Neural progenitor cell (in vitro differentiated cells): ENCODE results near the gene P2RX4.

Experiments
- EZH2 ChIP-seq: fragments of 200-600 bp; sonication (generic); IDR thresholded peaks from 2 replicates; pipeline ENCODE4 v1.6.1; 2017; ENCODE audit warnings: antibody characterized with exemption, mild to moderate bottlenecking, moderate library complexity
- EZH2phosphoT487 ChIP-seq: fragments of 200-600 bp; sonication (generic); IDR thresholded peaks from 2 replicates; pipeline ENCODE4 v1.6.1; 2017; ENCODE audit warnings: antibody characterized with exemption
- TF ChIP-seq, protein P1 (sequence below): fragments of 200-600 bp; sonication (generic); IDR thresholded peaks from 2 replicates; pipeline ENCODE4 v1.5.1; 2017; ENCODE audit warnings: antibody characterized with exemption, mild to moderate bottlenecking

DNA sequence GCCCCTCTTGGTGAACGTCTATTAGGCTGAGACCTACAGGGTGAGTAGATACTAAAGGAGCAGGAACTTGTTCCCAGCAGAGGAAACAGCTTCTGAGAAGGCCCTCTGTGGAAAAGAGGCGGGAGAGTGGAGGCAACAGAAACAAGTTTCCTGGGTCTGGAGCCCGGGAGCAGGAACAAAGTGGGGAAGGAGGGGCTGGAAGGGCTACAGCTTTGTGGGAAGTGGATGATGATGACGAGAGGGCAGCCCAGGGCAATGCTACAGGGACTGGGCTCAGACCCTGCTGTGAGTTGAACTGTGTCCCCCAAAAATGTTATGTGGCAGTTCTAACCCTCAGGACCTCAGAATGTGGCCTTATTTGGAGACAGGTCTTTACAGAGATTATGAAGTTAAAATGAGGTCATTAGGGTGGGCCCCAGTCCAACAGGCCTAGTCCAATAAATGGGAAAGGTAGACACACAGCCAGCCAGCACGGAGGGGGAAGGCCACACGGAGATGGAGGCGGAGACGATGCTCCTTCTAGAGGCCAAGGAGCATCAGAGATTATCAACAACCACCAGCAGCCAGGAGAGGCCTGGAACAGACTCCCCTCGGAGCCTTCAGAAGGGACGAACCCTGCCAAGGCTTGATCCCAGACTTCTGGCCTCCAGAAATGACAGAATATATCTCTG is 72.3 kb downstream of the P2RX4 start:
- TF ChIP-seq, protein P1, sequence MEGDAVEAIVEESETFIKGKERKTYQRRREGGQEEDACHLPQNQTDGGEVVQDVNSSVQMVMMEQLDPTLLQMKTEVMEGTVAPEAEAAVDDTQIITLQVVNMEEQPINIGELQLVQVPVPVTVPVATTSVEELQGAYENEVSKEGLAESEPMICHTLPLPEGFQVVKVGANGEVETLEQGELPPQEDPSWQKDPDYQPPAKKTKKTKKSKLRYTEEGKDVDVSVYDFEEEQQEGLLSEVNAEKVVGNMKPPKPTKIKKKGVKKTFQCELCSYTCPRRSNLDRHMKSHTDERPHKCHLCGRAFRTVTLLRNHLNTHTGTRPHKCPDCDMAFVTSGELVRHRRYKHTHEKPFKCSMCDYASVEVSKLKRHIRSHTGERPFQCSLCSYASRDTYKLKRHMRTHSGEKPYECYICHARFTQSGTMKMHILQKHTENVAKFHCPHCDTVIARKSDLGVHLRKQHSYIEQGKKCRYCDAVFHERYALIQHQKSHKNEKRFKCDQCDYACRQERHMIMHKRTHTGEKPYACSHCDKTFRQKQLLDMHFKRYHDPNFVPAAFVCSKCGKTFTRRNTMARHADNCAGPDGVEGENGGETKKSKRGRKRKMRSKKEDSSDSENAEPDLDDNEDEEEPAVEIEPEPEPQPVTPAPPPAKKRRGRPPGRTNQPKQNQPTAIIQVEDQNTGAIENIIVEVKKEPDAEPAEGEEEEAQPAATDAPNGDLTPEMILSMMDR: no peak
- no peak for TF ChIP-seq EZH2
- no peak for TF ChIP-seq EZH2phosphoT487
